Type B pancreatic cell (in vitro differentiated cells): ENCODE results near the gene ITGAL. TPM values are rescaled to one million over a fixed set of nuclear protein-coding genes. Genes with fewer than 3 reads are reported as not detected.

Experiments used
- DNase-seq: peaks from one replicate; pipeline ENCODE4 v3.0.0; 2021; ENCODE audit warnings: mixed read lengths; ENCODE audit not compliant: unreplicated experiment; ENCODE audit errors: extremely low spot score
- H3K27ac Mint-ChIP-seq: 2 replicates; pipeline ENCODE4 v1.8.0; 2021; ENCODE audit warnings: mild to moderate bottlenecking, mixed read lengths
- H3K27me3 Mint-ChIP-seq: 2 replicates; pipeline ENCODE4 v1.8.0; 2021; ENCODE audit warnings: mixed read lengths
- H3K36me3 Mint-ChIP-seq: 2 replicates; pipeline ENCODE4 v1.8.0; 2021; ENCODE audit warnings: mixed read lengths
- H3K4me1 Mint-ChIP-seq: one replicate; pipeline ENCODE4 v1.8.0; 2021; ENCODE audit warnings: mixed read lengths; ENCODE audit not compliant: unreplicated experiment
- H3K4me3 Mint-ChIP-seq: 2 replicates; pipeline ENCODE4 v1.8.0; 2021; ENCODE audit warnings: mild to moderate bottlenecking, mixed read lengths
- H3K9me3 Mint-ChIP-seq: 2 replicates; pipeline ENCODE4 v1.8.0; 2021; ENCODE audit warnings: mixed read lengths
- CTCF ChIP-seq: fragments of 200-600 bp; sonication (generic); conservative IDR thresholded peaks from 2 replicates; pipeline ENCODE4 v1.5.0; 2021; ENCODE audit warnings: antibody characterized with exemption, mild to moderate bottlenecking
- total RNA-seq: library from RNA; stranded (reverse); gene quantifications from 2 replicates; pipeline ENCODE4 v1.2.1, GENCODE V29; 2021; ENCODE audit warnings: low replicate concordance

The ITGAL gene
- total RNA-seq, 1 donor from 2014 or later: 0.48 TPM

GRCh38 chr16:30559690-30560089, 87.1 kb downstream of the ITGAL start:
- H3K27me3 Mint-ChIP-seq: no peaks in the 10 kb centered on the region
- no peaks in the 10 kb centered on the region for H3K36me3 Mint-ChIP-seq
- no peak for DNase-seq
- peaks cover 4% of the 10 kb centered on the region for H3K9me3 Mint-ChIP-seq
- H3K27ac Mint-ChIP-seq: peak overlapping the region; percentile 86
- H3K4me3 Mint-ChIP-seq: peak overlapping the region; percentile 67
- no peak for TF ChIP-seq CTCF
- peaks cover 11% of the 10 kb centered on the region for H3K4me1 Mint-ChIP-seq

- no peak for TF ChIP-seq CTCF
- Mint-ChIP-seq H3K4me1 (peaks cover 14% of the 10 kb centered on the region), H3K27ac (no peak overlapping the region), H3K9me3 (peaks cover 4% of the 10 kb centered on the region), H3K36me3 (no peaks in the 10 kb centered on the region), H3K4me3 (peak overlapping the region; percentile 62), H3K27me3 (no peaks in the 10 kb centered on the region)
- DNase-seq: no peak
These were observed 88.7 kb downstream of the ITGAL start for GRCh38 chr16:30561089-30561816.

GRCh38 chr16:30562021-30562420, 89.5 kb downstream of the ITGAL start:
- Mint-ChIP-seq H3K27ac (no peak overlapping the region), H3K36me3 (no peaks in the 10 kb centered on the region)

GRCh38 chr16:30565526-30565925, 93.0 kb downstream of the ITGAL start:
- Mint-ChIP-seq H3K36me3 (no peaks in the 10 kb centered on the region), H3K9me3 (no peaks in the 10 kb centered on the region), H3K27ac (no peak overlapping the region), H3K27me3 (no peaks in the 10 kb centered on the region), H3K4me1 (peaks cover 22% of the 10 kb centered on the region), H3K4me3 (no peak overlapping the region)
- no peak for DNase-seq
- no peak for TF ChIP-seq CTCF

More at GRCh38 chr16:30562021-30562420, 89.5 kb downstream of the ITGAL start:
- DNase-seq: no peak
- Mint-ChIP-seq H3K4me1 (peaks cover 18% of the 10 kb centered on the region), H3K27me3 (no peaks in the 10 kb centered on the region), H3K9me3 (peaks cover 4% of the 10 kb centered on the region), H3K4me3 (no peak overlapping the region)
- no peak for TF ChIP-seq CTCF

- peaks cover 22% of the 10 kb centered on the region for H3K4me1 Mint-ChIP-seq
- H3K9me3 Mint-ChIP-seq: no peaks in the 10 kb centered on the region
- H3K27ac Mint-ChIP-seq: peak overlapping the region; percentile 49
- H3K4me3 Mint-ChIP-seq: no peak overlapping the region
- no peak for TF ChIP-seq CTCF
- DNase-seq: no peak
- H3K27me3 Mint-ChIP-seq: no peaks in the 10 kb centered on the region
- no peaks in the 10 kb centered on the region for H3K36me3 Mint-ChIP-seq
These were observed 93.4 kb downstream of the ITGAL start for GRCh38 chr16:30565984-30566383.
